Brain microvascular endothelial cell (primary cell): Measurements from ENCODE around the gene TPH2.

Experiments
- DNase-seq: peaks from one replicate; pipeline ENCODE4 v3.0.0-alpha.2; 2020
- H3K27ac ChIP-seq: fragments of 250-450 bp; sonication (Bioruptor Pico); 2 replicates; pipeline ENCODE4 v1.5.1; 2020; ENCODE audit warnings: mild to moderate bottlenecking, moderate library complexity
- H3K27me3 ChIP-seq: fragments of 250-450 bp; sonication (Bioruptor Pico); replicated peaks from 2 replicates; pipeline ENCODE4 v1.5.1; 2020; ENCODE audit warnings: mild to moderate bottlenecking
- H3K36me3 ChIP-seq: fragments of 250-450 bp; sonication (Bioruptor Pico); replicated peaks from 2 replicates; pipeline ENCODE4 v1.5.1; 2020; ENCODE audit warnings: mild to moderate bottlenecking
- H3K4me3 ChIP-seq: 2 replicates; pipeline ENCODE4 v1.5.1; 2011; ENCODE audit warnings: low read depth, mild to moderate bottlenecking, control low read depth, low read length, moderate library complexity
- in situ Hi-C: cut with HindIII; loops from 2 replicates; pipeline ENCODE4 v1.10.0; 2017; ENCODE audit warnings: low sequenced_read_pairs, low pct_ligation_motif_present
- TF ChIP-seq, protein P1 (sequence below): IDR thresholded peaks from 2 replicates; pipeline ENCODE4 v1.5.1; 2011; ENCODE audit warnings: low read depth, mild to moderate bottlenecking, moderate library complexity, low read length, control low read depth, inconsistent platforms; ENCODE audit errors: missing control alignments

Gene TPH2

GRCh38 chr12:72075401-72075800 is 136.8 kb downstream of the TPH2 start:
- no peaks in the 10 kb centered on the region for H3K27me3 ChIP-seq
- DNase-seq: no peak
- no peaks in the 10 kb centered on the region for H3K36me3 ChIP-seq
- TF ChIP-seq, protein P1, sequence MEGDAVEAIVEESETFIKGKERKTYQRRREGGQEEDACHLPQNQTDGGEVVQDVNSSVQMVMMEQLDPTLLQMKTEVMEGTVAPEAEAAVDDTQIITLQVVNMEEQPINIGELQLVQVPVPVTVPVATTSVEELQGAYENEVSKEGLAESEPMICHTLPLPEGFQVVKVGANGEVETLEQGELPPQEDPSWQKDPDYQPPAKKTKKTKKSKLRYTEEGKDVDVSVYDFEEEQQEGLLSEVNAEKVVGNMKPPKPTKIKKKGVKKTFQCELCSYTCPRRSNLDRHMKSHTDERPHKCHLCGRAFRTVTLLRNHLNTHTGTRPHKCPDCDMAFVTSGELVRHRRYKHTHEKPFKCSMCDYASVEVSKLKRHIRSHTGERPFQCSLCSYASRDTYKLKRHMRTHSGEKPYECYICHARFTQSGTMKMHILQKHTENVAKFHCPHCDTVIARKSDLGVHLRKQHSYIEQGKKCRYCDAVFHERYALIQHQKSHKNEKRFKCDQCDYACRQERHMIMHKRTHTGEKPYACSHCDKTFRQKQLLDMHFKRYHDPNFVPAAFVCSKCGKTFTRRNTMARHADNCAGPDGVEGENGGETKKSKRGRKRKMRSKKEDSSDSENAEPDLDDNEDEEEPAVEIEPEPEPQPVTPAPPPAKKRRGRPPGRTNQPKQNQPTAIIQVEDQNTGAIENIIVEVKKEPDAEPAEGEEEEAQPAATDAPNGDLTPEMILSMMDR: no peak
- in situ Hi-C loops: no loop called here
- no peak overlapping the region for H3K4me3 ChIP-seq
- H3K27ac ChIP-seq: no peak overlapping the region

DNA sequence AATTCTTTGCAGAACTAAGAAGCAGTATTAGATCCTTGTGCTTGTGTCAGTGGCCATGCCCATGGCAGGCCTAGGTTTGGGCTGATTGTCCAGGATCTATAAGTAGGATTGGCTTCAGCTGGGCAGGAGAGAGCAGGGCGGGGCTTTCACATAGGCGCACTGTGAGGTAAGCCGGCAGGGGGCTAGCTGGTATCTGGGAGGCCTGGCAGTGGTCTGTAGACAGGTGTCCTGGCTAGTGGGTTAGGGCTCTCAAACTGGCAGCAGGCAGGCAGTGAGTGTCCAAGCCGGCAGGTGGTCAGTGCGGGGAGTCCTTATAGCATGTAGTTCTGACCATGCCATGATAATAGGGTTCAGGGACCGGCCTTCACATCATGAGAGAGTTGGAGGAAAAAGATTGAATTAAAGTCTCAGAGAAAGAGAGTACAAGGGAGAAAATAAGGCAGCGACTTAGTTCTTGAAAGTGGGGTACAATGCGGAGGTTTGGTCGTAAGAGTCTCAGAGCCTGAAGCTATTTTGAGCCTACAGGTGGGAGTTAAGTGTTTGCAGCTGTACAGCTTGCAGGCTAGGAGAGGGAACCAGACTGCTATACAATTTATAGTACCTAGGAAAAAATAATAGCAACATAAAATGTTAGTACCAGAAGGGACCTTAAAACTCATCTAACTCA is 137.4 kb downstream of the TPH2 start:
- no peak for DNase-seq
- no peak overlapping the region for H3K4me3 ChIP-seq
- H3K27ac ChIP-seq: no peak overlapping the region
- H3K27me3 ChIP-seq: no peaks in the 10 kb centered on the region
- TF ChIP-seq, protein P1: no peak
- H3K36me3 ChIP-seq: no peaks in the 10 kb centered on the region
- in situ Hi-C loops: no loop called here

DNA sequence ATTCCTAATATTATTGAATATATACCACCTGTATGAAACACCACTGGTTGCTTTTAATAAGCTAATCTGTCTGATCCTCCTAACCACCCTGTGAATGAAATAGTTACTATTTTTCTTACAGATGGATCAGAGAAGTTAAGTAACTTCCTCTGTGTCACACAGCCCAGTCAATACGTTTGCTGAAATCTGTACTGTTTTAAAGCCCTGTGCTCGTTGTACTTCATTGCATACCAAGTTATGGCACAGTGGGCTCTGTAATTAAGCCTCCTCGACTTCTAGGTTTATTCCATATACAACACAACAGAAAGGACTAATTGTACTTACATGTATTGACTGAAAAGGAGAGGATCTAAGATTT is 137.9 kb downstream of the TPH2 start:
- Histone ChIP-seq H3K27me3 (no peaks in the 10 kb centered on the region), H3K36me3 (no peaks in the 10 kb centered on the region), H3K27ac (no peak overlapping the region), H3K4me3 (no peak overlapping the region)
- in situ Hi-C loops: no loop called here
- TF ChIP-seq, protein P1: no peak
- no peak for DNase-seq

GRCh38 chr12:72077111-72077820 is 138.6 kb downstream of the TPH2 start:
- DNase-seq: no peak
- Histone ChIP-seq H3K27ac (no peak overlapping the region), H3K4me3 (no peak overlapping the region), H3K27me3 (no peaks in the 10 kb centered on the region), H3K36me3 (no peaks in the 10 kb centered on the region)
- TF ChIP-seq, protein P1: no peak
- in situ Hi-C loops: no loop called here

DNA sequence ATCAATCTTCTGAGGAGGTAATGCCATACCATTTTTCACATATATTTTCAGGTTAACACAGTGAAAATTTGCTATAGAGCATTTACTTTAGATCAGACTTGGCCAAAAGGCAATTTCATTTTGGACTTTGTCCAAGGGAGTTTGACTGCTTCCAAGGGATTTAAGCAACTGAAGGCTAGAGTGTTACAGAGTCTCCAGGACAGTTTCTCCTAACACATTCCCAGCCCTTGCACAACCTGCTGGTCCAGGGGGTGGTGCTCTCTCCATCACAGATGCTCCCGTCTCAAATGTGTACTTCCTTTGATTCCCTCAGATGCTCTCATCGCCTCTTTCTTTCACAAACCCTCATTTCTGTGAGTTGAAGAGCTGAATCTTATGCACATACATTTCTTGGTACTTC is 143.1 kb downstream of the TPH2 start:
- TF ChIP-seq, protein P1: no peak

More for the DNA sequence above, 143.1 kb downstream of the TPH2 start:
- no peak for DNase-seq
- in situ Hi-C loops: no loop called here
- Histone ChIP-seq H3K4me3 (no peak overlapping the region), H3K27ac (no peak overlapping the region), H3K27me3 (no peaks in the 10 kb centered on the region), H3K36me3 (no peaks in the 10 kb centered on the region)
